ENCODE measurements around the gene FBXO41.
A peak's percentile ranks its signal among the peaks of the same experiment; 100 is the strongest.

Gene FBXO41

DNA sequence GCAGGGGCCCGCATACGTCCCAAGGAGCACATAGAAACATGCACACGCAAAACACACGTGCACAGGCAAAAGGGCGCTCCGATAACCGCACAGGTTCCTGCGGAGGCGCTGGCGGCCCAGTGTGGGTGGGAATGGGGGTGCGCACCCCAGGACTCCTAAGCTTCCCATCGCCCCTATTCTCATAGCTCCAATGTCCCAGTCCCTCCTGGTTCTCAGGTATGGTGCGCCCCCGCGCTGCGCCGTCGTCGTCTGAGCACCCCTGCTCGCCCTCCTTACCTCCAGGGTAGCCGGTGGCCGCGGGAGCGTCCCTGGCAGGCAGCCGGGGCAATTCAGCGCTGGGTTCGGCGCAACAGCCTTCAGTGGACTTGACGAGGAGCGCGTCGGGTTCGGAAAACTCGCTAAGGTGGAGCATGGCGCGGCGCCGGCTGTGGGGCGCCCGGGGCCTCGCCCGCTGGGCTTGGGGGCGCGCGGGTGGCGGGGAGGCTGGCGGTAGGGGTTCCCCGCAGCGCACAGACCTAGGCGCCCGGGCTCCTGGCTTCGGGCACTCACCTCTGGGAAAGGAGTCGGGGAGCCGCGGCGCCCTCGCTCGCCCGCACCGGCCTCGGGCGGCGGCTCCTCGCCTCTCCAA is 8.7 kb upstream of the FBXO41 start:
- H3K27ac ChIP-seq, result peak overlapping the region; percentile 21; the same call in 1 of the 2 replicates
- TF ChIP-seq, protein P1, sequence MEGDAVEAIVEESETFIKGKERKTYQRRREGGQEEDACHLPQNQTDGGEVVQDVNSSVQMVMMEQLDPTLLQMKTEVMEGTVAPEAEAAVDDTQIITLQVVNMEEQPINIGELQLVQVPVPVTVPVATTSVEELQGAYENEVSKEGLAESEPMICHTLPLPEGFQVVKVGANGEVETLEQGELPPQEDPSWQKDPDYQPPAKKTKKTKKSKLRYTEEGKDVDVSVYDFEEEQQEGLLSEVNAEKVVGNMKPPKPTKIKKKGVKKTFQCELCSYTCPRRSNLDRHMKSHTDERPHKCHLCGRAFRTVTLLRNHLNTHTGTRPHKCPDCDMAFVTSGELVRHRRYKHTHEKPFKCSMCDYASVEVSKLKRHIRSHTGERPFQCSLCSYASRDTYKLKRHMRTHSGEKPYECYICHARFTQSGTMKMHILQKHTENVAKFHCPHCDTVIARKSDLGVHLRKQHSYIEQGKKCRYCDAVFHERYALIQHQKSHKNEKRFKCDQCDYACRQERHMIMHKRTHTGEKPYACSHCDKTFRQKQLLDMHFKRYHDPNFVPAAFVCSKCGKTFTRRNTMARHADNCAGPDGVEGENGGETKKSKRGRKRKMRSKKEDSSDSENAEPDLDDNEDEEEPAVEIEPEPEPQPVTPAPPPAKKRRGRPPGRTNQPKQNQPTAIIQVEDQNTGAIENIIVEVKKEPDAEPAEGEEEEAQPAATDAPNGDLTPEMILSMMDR (conservative IDR thresholded peaks at IDR 0.05), result no peak

DNA sequence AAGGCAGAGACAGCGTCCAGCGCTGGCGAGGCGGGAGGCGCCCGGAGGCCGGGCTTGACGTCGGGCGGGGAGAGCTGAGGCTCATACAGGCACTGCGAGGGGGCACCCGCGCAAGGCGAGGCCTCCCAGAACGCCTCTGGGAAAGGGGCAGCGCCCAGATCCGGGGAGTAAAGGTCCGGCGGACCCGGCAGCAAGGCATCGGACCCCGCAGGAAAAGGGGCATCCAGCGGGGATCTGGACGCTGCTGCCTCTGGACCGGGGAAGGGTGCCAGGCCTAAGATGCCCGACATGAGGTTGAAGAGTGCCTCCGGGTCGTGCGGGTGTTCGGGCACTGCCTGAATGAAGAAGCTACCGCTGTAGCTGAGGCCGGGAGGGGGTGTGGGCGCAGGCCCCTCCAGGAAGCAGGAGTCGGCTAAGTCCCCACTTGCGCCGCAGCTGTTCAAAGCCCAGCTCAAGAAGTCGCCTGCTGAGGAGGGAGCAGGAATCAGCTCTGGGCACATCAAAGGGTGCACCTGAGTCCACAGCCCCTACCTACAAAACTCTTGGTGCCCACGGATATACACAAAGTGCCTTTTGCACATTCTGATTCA is 8.1 kb upstream of the FBXO41 start:
- no peak overlapping the region for H3K27ac ChIP-seq
- TF ChIP-seq, protein P1 (conservative IDR thresholded peaks at IDR 0.05), result no peak

DNA sequence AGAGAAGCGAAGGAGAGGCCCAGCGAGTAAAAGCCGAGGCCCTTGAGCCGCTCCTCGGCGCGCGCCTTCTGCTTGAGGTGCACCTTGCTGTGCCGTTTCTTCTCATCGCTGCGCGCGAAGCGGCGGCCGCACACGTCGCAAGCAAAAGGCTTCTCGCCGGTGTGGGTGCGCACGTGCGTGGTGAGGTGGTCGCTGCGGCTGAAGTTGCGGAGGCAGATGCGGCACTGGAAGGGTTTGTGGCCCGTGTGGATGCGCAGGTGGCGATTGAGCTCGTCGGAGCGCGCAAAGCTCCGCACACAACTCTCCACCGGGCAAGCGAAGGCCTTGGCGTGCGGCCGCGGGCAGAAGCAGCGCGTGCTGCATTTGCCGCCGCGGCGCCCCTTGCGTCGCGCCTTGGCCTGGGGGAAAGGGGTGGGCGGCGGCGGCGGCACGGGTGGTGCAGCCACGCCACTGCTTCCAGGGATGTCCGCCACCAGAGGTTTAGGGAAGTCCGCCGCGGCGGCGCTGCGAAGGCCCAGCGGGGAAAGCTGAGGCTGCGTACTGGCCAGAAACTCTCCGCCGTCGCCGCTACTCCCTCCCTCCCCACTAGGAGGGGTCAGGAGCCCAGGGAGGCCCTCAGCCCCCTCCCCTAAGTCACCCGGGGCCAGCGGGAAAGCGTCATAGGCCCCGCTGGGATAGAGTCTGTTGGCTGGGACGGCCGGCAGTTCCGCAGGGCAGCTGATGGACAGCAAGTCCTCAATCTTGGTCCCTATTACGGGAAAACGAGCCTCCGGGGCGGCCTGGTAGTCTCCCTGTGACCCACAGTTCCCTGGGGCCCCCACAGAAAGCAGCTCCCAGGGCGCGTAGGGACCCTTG is 7.4 kb upstream of the FBXO41 start:
- TF ChIP-seq, protein P1 (conservative IDR thresholded peaks at IDR 0.05), result peak; percentile 50
- H3K27ac ChIP-seq, result no peak overlapping the region

DNA sequence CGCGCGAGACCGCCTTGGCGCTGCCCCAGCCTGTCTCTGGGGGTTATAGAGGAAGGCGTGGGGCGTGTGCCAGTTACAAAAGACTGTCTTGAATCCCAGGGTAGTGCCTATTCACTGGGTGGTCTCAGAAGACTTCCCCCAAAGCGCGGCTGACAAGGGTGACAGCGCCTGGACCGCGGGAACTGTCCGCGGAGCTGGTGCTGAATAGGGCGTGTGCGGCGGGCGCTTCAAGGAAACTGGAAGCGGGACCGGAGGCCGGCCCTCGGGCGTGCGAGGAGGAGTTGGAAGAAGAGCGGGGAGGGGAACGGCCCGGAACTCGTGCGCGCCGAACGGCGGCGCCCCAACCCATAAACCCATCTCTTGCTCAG is 6.8 kb upstream of the FBXO41 start:
- no peak overlapping the region for H3K27ac ChIP-seq
- TF ChIP-seq, protein P1 (conservative IDR thresholded peaks at IDR 0.05), result no peak

DNA sequence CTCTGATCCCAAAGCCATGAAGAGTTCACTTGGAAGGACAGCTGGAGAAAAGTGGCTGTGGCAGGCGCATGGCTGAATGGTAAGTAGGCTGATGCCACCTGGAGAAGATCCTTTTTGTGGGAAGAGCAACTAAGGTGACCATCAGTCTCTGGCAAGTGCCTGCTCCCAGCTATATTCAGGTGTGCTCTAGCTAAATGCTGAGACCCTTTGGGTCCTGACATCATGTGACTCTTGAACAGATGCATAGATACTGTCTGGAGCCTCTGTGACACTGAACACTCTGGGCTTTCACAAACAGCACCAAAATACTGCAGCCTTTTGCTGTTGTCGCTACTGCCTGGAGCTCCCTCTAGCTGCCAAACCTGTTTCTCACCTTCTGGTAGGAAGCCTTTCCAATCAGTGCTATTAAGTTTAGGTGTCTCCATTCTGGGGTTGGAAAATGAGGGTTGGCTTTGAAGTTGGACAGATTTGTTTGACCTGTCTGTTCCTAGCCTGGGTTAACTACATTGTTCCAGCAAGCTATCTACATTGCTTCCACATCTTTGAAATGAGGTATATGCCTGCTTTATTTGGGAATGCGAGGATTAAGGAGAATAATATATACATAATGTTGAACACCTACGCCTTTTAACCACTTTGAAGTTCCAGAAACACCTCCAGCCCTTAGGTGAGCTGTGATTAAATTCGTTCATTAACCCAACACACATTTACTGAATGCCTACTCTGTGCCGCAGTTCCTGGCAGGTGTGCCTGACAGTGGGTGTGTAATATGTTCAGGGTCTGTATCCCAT is 6.0 kb upstream of the FBXO41 start:
- no peak overlapping the region for H3K27ac ChIP-seq
- TF ChIP-seq, protein P1 (conservative IDR thresholded peaks at IDR 0.05), result peak; percentile 87

DNA sequence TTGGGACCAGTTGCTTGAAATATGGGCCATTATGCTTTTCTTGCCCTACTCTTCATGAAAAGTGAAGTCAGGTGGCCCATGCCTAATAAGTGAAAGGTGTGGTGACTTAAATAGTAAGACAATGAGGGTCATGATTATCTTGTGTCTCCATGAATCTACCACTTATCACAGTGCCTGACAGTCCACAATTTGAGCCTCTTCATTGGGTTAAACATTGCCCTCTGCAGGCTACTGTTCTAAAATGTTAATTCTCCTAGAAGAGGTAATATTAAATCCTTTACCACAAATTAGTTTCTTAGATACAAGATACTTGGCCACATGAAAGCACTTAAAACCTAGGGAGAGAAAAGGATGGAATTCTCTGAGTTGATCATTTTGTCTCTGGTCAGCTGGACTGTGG is 5.0 kb upstream of the FBXO41 start:
- H3K27ac ChIP-seq, result no peak overlapping the region
- TF ChIP-seq, protein P1 (conservative IDR thresholded peaks at IDR 0.05), result no peak

Measured in VCaP (cell line).